Esophagus muscularis mucosa (tissue), 4 donors: ENCODE results near the gene DAPK1. TPM values are rescaled to one million over a fixed set of nuclear protein-coding genes. Genes with fewer than 3 reads are reported as not detected.

Source experiments
- DNase-seq: peaks from one replicate; pipeline ENCODE4 v3.0.0-alpha.2; 2017; ENCODE audit errors: extremely low spot score
- H3K27ac ChIP-seq, 4 donors: fragments of 200-600 bp; sonication (generic); replicated peaks in 1 of 4; 1 replicate in 3 of 4; 2 replicates in 1 of 4; pipeline ENCODE4 v1.5.1; 2016 to 2019; ENCODE audit warnings: mild to moderate bottlenecking in 1 of 4
- H3K27me3 ChIP-seq, 4 donors: fragments of 200-600 bp; sonication (generic); one replicate each; pipeline versions ENCODE4 v1.5.1 to v1.6.0; 2016 to 2019
- H3K36me3 ChIP-seq, 4 donors: fragments of 200-600 bp; sonication (generic); one replicate each; pipeline ENCODE4 v1.5.1; 2016 to 2019
- H3K4me1 ChIP-seq, 4 donors: fragments of 200-600 bp; sonication (generic); one replicate each; pipeline ENCODE4 v1.5.1; 2016 to 2019
- H3K4me3 ChIP-seq, 4 donors: fragments of 200-600 bp; sonication (generic); 1 replicate in 2 of 4; 2 replicates in 2 of 4; pipeline ENCODE4 v1.5.1; 2016 to 2019; ENCODE audit warnings: mild to moderate bottlenecking in 4 of 4, moderate library complexity in 1 of 4
- H3K9me3 ChIP-seq, 4 donors: fragments of 200-600 bp; sonication (generic); 1 replicate in 3 of 4; 2 replicates in 1 of 4; pipeline ENCODE4 v1.5.1; 2016 to 2019
- EP300 ChIP-seq: sonication (generic); formaldehyde crosslinking; IDR thresholded peaks from one replicate; pipeline ENCODE4 v1.6.1; 2017; ENCODE audit warnings: antibody characterized with exemption
- POLR2A ChIP-seq: fragments of 450-650 bp; IDR thresholded peaks from one replicate; pipeline ENCODE4 v1.6.1; 2017; ENCODE audit warnings: antibody characterized with exemption, moderate library complexity, mild to moderate bottlenecking, low read depth
- POLR2AphosphoS5 ChIP-seq, 2 donors: sonication (generic); formaldehyde crosslinking; IDR thresholded peaks; one replicate each; pipeline ENCODE4 v1.6.1; 2017; ENCODE audit warnings: antibody characterized with exemption in 2 of 2
- WGBS: methylation state at CpG from one replicate; pipeline ENCODE4 v1.1.5; 2018; 5-methylcytosine and 5-hydroxymethylcytosine counted together
- intact Hi-C: fragments of 100-400 bp; cut with DNase I; formaldehyde crosslinking; loops from one replicate; pipeline ENCODE4 v1.15.1; 2023
- total RNA-seq, 4 donors: library from RNA; depleted of rRNA; stranded (reverse); fragments of >200 nt; gene quantifications; one replicate each; pipeline versions ENCODE4 v1.1.0 to v1.2.1, GENCODE V29; 2016
- TF ChIP-seq, protein P1 (sequence below), 3 experiments: fragments of 200-600 bp in 2 of 3; fragments of 450-650 bp in 1 of 3; sonication (generic) in 2 of 3; IDR thresholded peaks; one replicate each; pipeline ENCODE4 v1.5.1; 2017 to 2019; ENCODE audit warnings: antibody characterized with exemption in 3 of 3, mild to moderate bottlenecking in 2 of 3, moderate library complexity in 1 of 3

Gene DAPK1
- total RNA-seq, 4 donors from 2014 or later: 51.7 to 96.8 (median 80.7) TPM

DNA sequence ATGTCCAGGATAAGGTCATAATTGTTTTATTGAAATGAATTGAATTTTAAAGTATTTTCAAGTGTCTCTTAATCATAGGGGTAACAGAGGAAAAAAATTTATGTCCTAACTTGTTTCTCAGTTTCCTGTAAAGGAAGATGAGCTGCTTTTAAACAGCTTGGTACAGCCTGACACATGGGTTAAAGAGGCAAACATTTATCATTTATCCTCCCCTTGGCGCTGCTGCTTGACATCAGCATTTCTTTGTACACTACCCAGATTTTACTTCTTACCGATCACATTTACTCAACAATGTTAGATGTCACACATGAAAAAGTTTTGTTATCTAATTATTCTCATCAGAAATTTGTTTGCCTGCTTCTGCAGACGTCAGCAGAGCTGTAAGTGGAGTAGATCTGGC lies 148.9 kb downstream of the DAPK1 start:
- Histone ChIP-seq H3K36me3 (peaks cover 0 to 55% (median 22%) of the 10 kb centered on the region in 4 donors), H3K27ac (no peak overlapping the region), H3K4me1 (peaks cover 0 to 28% (median 24%) of the 10 kb centered on the region in 4 donors), H3K9me3 (no peaks in the 10 kb centered on the region), H3K27me3 (no peaks in the 10 kb centered on the region), H3K4me3 (no peak overlapping the region)
- intact Hi-C loops: no loop called here
- TF ChIP-seq POLR2AphosphoS5 (IDR thresholded peaks at IDR 0.05): no peak
- TF ChIP-seq POLR2A: no peak
- TF ChIP-seq, protein P1, sequence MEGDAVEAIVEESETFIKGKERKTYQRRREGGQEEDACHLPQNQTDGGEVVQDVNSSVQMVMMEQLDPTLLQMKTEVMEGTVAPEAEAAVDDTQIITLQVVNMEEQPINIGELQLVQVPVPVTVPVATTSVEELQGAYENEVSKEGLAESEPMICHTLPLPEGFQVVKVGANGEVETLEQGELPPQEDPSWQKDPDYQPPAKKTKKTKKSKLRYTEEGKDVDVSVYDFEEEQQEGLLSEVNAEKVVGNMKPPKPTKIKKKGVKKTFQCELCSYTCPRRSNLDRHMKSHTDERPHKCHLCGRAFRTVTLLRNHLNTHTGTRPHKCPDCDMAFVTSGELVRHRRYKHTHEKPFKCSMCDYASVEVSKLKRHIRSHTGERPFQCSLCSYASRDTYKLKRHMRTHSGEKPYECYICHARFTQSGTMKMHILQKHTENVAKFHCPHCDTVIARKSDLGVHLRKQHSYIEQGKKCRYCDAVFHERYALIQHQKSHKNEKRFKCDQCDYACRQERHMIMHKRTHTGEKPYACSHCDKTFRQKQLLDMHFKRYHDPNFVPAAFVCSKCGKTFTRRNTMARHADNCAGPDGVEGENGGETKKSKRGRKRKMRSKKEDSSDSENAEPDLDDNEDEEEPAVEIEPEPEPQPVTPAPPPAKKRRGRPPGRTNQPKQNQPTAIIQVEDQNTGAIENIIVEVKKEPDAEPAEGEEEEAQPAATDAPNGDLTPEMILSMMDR (IDR thresholded peaks at IDR 0.05): no peak
- TF ChIP-seq EP300: no peak
- no peak for DNase-seq
- 77% methylated on average over 3 of the region's 3 CpGs for WGBS

DNA sequence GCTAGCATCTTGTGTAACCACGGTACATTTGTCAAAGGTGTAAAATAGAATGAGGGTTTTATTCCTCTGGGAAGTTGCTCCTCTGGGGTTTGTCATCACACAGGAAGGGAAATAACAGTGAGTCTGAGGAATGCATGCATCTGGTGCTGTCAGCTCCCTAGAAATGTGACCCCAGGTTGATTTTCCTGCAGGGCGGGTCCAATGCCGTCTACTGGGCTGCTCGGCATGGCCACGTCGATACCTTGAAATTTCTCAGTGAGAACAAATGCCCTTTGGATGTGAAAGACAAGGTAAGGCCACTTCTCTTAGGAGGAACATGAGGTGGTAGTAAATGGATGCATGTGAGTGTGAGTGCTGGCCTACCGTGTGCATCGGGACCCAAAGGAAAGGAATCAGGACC lies 149.4 kb downstream of the DAPK1 start:
- no peaks in the 10 kb centered on the region for H3K27me3 ChIP-seq

DNA sequence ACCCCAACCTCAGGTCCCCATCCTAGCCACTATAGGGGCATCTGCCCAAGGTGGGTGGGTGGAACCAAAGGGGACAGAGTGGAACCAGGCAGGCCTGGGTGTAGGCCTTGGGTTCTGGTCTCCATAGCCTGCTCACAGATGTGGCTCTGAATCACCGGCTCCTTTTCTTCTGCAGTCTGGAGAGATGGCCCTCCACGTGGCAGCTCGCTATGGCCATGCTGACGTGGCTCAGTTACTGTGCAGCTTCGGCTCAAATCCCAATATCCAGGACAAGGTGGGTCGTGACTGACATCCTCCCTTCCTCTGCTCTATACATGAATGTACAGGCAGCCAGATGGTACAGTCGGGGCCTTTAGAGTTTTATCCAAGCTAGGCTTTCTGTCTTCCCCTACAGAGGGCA lies 150.9 kb downstream of the DAPK1 start:
- intact Hi-C loops: no loop called here
- WGBS: 95% methylated on average over 6 of the region's 7 CpGs
- H3K4me3 ChIP-seq: no peak overlapping the region
- H3K27ac ChIP-seq: no peak overlapping the region
- H3K9me3 ChIP-seq: no peaks in the 10 kb centered on the region
- H3K4me1 ChIP-seq: peaks cover 0 to 14% (median 9%) of the 10 kb centered on the region in 4 donors
- no peaks in the 10 kb centered on the region for H3K27me3 ChIP-seq
- no peak for DNase-seq
- TF ChIP-seq POLR2AphosphoS5 (IDR thresholded peaks at IDR 0.05): no peak
- TF ChIP-seq, protein P1 (IDR thresholded peaks at IDR 0.05): no peak
- no peak for TF ChIP-seq EP300
- no peak for TF ChIP-seq POLR2A
- H3K36me3 ChIP-seq: peaks cover 0 to 58% (median 22%) of the 10 kb centered on the region in 4 donors

More for the DNA sequence above, 149.4 kb downstream of the DAPK1 start:
- peaks cover 0 to 58% (median 23%) of the 10 kb centered on the region in 4 donors for H3K36me3 ChIP-seq
- no peak overlapping the region for H3K4me3 ChIP-seq
- WGBS: 90% methylated on average over 8 of the region's 8 CpGs
- peaks cover 0 to 28% (median 24%) of the 10 kb centered on the region in 4 donors for H3K4me1 ChIP-seq
- H3K27ac ChIP-seq: no peak overlapping the region
- intact Hi-C loops: no loop called here
- DNase-seq: no peak
- TF ChIP-seq POLR2AphosphoS5 (IDR thresholded peaks at IDR 0.05) (no peak), EP300 (no peak), POLR2A (no peak)
- TF ChIP-seq, protein P1 (IDR thresholded peaks at IDR 0.05): no peak
- no peaks in the 10 kb centered on the region for H3K9me3 ChIP-seq

DNA sequence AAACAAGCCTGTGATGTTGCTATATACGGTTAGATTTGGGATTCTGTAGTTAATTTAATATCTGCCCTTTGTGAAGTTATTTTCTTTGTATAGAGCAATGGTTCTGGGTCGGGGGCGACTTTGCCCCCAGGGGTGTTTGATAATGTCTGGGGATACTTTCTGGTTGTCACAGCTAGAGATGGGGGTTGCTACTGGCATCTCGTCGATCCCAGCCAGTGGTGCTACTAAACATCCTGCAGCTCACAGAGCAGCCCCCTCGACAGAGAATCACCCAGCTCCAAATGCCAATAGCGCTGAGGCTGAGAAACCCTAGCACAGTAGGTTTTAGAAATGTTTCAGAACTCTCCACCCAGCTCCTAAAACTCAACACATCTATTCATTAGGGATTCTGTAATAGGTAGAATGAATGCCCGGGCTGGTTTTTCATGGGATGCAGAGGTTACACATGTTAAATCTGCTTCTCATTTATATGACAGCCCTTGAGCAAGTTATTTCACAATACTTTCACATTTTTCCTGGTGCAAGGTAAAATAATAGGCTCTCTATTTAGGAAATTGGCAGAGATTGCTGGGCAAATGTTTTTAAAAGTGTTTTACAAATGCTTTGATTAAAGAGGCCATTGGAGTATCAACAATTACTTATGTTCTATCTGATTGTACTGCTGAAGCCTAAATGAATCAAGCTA lies 153.1 kb downstream of the DAPK1 start:
- no peak for DNase-seq
- H3K36me3 ChIP-seq: peaks cover 0 to 66% (median 24%) of the 10 kb centered on the region in 4 donors
- intact Hi-C loops: no loop called here
- WGBS: 69% methylated on average over 6 of the region's 8 CpGs
- no peaks in the 10 kb centered on the region for H3K27me3 ChIP-seq
- no peak for TF ChIP-seq EP300
- no peak for TF ChIP-seq POLR2AphosphoS5 (IDR thresholded peaks at IDR 0.05)
- TF ChIP-seq, protein P1 (IDR thresholded peaks at IDR 0.05): no peak
- no peak for TF ChIP-seq POLR2A
- H3K9me3 ChIP-seq: no peaks in the 10 kb centered on the region
- H3K4me3 ChIP-seq: no peak overlapping the region
- peaks cover 0 to 14% (median 11%) of the 10 kb centered on the region in 4 donors for H3K4me1 ChIP-seq
- H3K27ac ChIP-seq: no peak overlapping the region

DNA sequence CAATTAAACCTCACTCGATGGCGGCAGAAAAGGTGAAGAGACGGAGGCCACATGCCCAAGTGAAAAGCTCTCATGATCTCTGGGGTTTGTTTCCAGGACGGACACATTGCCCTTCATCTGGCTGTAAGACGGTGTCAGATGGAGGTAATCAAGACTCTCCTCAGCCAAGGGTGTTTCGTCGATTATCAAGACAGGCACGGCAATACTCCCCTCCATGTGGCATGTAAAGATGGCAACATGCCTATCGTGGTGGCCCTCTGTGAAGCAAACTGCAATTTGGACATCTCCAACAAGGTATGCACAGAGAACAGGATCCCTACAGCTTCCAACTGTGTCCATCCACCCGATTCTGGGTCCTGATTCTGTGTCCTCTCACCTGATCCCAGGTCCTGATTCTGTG lies 153.8 kb downstream of the DAPK1 start:
- Histone ChIP-seq H3K9me3 (no peaks in the 10 kb centered on the region), H3K4me1 (peaks cover 0 to 20% (median 18%) of the 10 kb centered on the region in 4 donors), H3K27me3 (no peaks in the 10 kb centered on the region), H3K4me3 (no peak overlapping the region), H3K36me3 (peaks cover 0 to 61% (median 22%) of the 10 kb centered on the region in 4 donors), H3K27ac (no peak overlapping the region)
- TF ChIP-seq EP300 (no peak), POLR2AphosphoS5 (IDR thresholded peaks at IDR 0.05) (no peak), POLR2A (no peak)
- TF ChIP-seq, protein P1 (IDR thresholded peaks at IDR 0.05): no peak
- 98% methylated on average over 9 of the region's 10 CpGs for WGBS
- intact Hi-C loops: no loop called here
- no peak for DNase-seq
